H1 (cell line): ENCODE data around the gene CXXC5. TPM values are rescaled to one million over a fixed set of nuclear protein-coding genes. Genes with fewer than 3 reads are reported as not detected.

Source experiments
- CTCF ChIA-PET: fragments of 300-600 bp; sonication (Branson Sonifier 250); formaldehyde crosslinking; loops from one replicate; lab custom pipeline; 2021; ENCODE audit not compliant: partially characterized antibody; lab: Charles Lee
- POLR2A ChIA-PET: fragments of 300-600 bp; sonication (Branson Sonifier 250); formaldehyde crosslinking; loops from one replicate; lab custom pipeline; 2021; ENCODE audit warnings: inconsistent platforms; ENCODE audit not compliant: partially characterized antibody; lab: Charles Lee
- DNase-seq, 2 experiments: peaks; one replicate each; pipeline versions ENCODE4 v3.0.0 to v3.0.0-alpha.2; 2010 to 2022; ENCODE audit warnings: low spot score in 2 of 2, low read depth in 1 of 2, mixed read lengths in 1 of 2
- FAIRE-seq: peaks from 2 replicates; lab custom pipeline; 2011; peaks lifted over from hg19 to GRCh38; lab: Jason Lieb, UNC
- H2AFZ ChIP-seq: 2 replicates; pipeline ENCODE4 v1.8.1; 2012; ENCODE audit warnings: low read length, inconsistent platforms
- H2AK5ac ChIP-seq: 2 replicates; pipeline ENCODE4 v1.6.1; 2013; ENCODE audit warnings: low read depth, low read length
- H2BK120ac ChIP-seq: replicated peaks from 2 replicates; pipeline ENCODE3; 2013; ENCODE audit warnings: low read depth, low read length, inconsistent platforms
- H2BK12ac ChIP-seq: 2 replicates; pipeline ENCODE4 v1.6.1; 2013; ENCODE audit warnings: low read depth, low read length
- H2BK15ac ChIP-seq: 2 replicates; pipeline ENCODE4 v1.6.1; 2013; ENCODE audit warnings: low read length
- H2BK20ac ChIP-seq: 2 replicates; pipeline ENCODE4 v1.6.1; 2013; ENCODE audit warnings: low read length
- H2BK5ac ChIP-seq: 2 replicates; pipeline ENCODE4 v1.6.1; 2013; ENCODE audit warnings: low read depth, low read length
- H3K14ac ChIP-seq: 2 replicates; pipeline ENCODE4 v1.6.1; 2013; ENCODE audit warnings: inconsistent platforms; ENCODE audit not compliant: insufficient read length
- H3K18ac ChIP-seq: 2 replicates; pipeline ENCODE4 v1.6.1; 2013; ENCODE audit warnings: low read length; ENCODE audit errors: extremely low read depth
- H3K23ac ChIP-seq: 2 replicates; pipeline ENCODE4 v1.6.1; 2013; ENCODE audit warnings: inconsistent platforms; ENCODE audit not compliant: insufficient read length
- H3K23me2 ChIP-seq: 2 replicates; pipeline ENCODE4 v1.6.1; 2013; ENCODE audit warnings: low read depth, low read length
- H3K27ac ChIP-seq: 2 replicates; pipeline ENCODE4 v1.6.1; 2011; ENCODE audit warnings: low read depth, low read length, inconsistent platforms
- H3K27me3 ChIP-seq, 4 experiments: replicated peaks in 1 of 4; 1 replicate in 1 of 4; 2 replicates in 3 of 4; pipeline versions ENCODE4 v1.6.1 to v1.8.1; 2011 to 2013; ENCODE audit warnings: low read length in 3 of 4, mild to moderate bottlenecking in 3 of 4, inconsistent platforms in 2 of 4, mixed read lengths in 2 of 4, moderate library complexity in 1 of 4; ENCODE audit not compliant: control insufficient read depth in 3 of 4, insufficient read depth in 3 of 4; ENCODE audit errors: extremely low read depth in 1 of 4
- H3K36me3 ChIP-seq, 4 experiments: 2 replicates each; pipeline versions ENCODE4 v1.6.1 to v1.8.1; 2011 to 2013; ENCODE audit warnings: mild to moderate bottlenecking in 4 of 4, low read length in 3 of 4, moderate library complexity in 2 of 4, control low read depth in 1 of 4, inconsistent platforms in 1 of 4; ENCODE audit not compliant: insufficient read depth in 4 of 4, control insufficient read depth in 2 of 4
- H3K4ac ChIP-seq: replicated peaks from 2 replicates; pipeline ENCODE3; 2013; ENCODE audit warnings: low read length, low read depth, mixed read lengths, inconsistent platforms; ENCODE audit not compliant: insufficient read length
- H3K4me1 ChIP-seq, 4 experiments: replicated peaks in 1 of 4; 1 replicate in 1 of 4; 2 replicates in 3 of 4; pipeline versions ENCODE4 v1.6.1 to v1.8.1; 2011 to 2013; ENCODE audit warnings: low read length in 3 of 4, inconsistent platforms in 2 of 4, mixed read lengths in 1 of 4; ENCODE audit not compliant: insufficient read depth in 4 of 4, control insufficient read depth in 3 of 4
- H3K4me2 ChIP-seq, 2 experiments: 2 replicates each; pipeline versions ENCODE4 v1.6.1 to v1.8.1; 2011 to 2013; ENCODE audit warnings: low read depth in 2 of 2, low read length in 2 of 2, control low read depth in 1 of 2, inconsistent platforms in 1 of 2, mild to moderate bottlenecking in 1 of 2; ENCODE audit not compliant: insufficient read depth in 1 of 2
- H3K4me3 ChIP-seq, 4 experiments: fragments of 200-600, 300-600 bp in 1 of 4; sonication (generic), shearing (Covaris generic), sonication (Bioruptor Twin) in 1 of 4; 2 replicates each; pipeline versions ENCODE4 v1.5.1 to v1.8.1; 2011 to 2016; ENCODE audit warnings: low read length in 4 of 4, low read depth in 3 of 4, control low read depth in 2 of 4, inconsistent platforms in 2 of 4, mild to moderate bottlenecking in 2 of 4, mixed read lengths in 1 of 4, moderate library complexity in 1 of 4; ENCODE audit not compliant: insufficient read depth in 2 of 4; ENCODE audit errors: extremely low read depth in 1 of 4
- H3K56ac ChIP-seq: replicated peaks from 2 replicates; pipeline ENCODE3; 2013; ENCODE audit warnings: low read depth, mild to moderate bottlenecking, mixed read lengths, low read length, inconsistent platforms; ENCODE audit not compliant: insufficient read length
- H3K79me1 ChIP-seq: 2 replicates; pipeline ENCODE4 v1.6.1; 2013; ENCODE audit warnings: low read depth, low read length, control low read depth
- H3K79me2 ChIP-seq, 2 experiments: 2 replicates each; pipeline versions ENCODE4 v1.6.1 to v1.8.1; 2012 to 2013; ENCODE audit warnings: low read length in 2 of 2, mild to moderate bottlenecking in 2 of 2, inconsistent platforms in 1 of 2; ENCODE audit not compliant: insufficient read depth in 2 of 2, control insufficient read depth in 1 of 2
- H3K9ac ChIP-seq, 4 experiments: replicated peaks in 1 of 4; 1 replicate in 1 of 4; 2 replicates in 3 of 4; pipeline versions ENCODE4 v1.6.1 to v1.8.1; 2011 to 2013; ENCODE audit warnings: low read depth in 3 of 4, low read length in 3 of 4, control low read depth in 2 of 4, mild to moderate bottlenecking in 2 of 4, moderate library complexity in 2 of 4, inconsistent platforms in 1 of 4; ENCODE audit errors: extremely low read depth in 1 of 4
- H3K9me3 ChIP-seq, 2 experiments: 2 replicates each; pipeline versions ENCODE4 v1.6.1 to v1.8.1; 2012 to 2013; ENCODE audit warnings: mild to moderate bottlenecking in 2 of 2, moderate library complexity in 2 of 2, control low read depth in 1 of 2, inconsistent platforms in 1 of 2, low read depth in 1 of 2, low read length in 1 of 2, mixed read lengths in 1 of 2; ENCODE audit not compliant: insufficient read depth in 2 of 2
- H4K20me1 ChIP-seq, 2 experiments: replicated peaks in 1 of 2; 2 replicates each; pipeline versions ENCODE3 to v1.8.1; 2011 to 2013; ENCODE audit warnings: inconsistent platforms in 2 of 2, low read length in 2 of 2, mild to moderate bottlenecking in 1 of 2; ENCODE audit not compliant: insufficient read depth in 2 of 2, control insufficient read depth in 1 of 2
- H4K5ac ChIP-seq: 2 replicates; pipeline ENCODE4 v1.6.1; 2013; ENCODE audit warnings: low read length, low read depth, mixed read lengths, inconsistent platforms; ENCODE audit not compliant: insufficient read length
- H4K8ac ChIP-seq: 2 replicates; pipeline ENCODE4 v1.8.0; 2013; ENCODE audit warnings: mild to moderate bottlenecking, moderate library complexity, low read length, inconsistent platforms; ENCODE audit not compliant: insufficient read depth; ENCODE audit errors: extremely low read depth
- H4K91ac ChIP-seq: replicated peaks from 2 replicates; pipeline ENCODE3; 2013; ENCODE audit warnings: low read length, mixed read lengths, inconsistent platforms; ENCODE audit not compliant: insufficient read length
- RBBP5 ChIP-seq: IDR thresholded peaks from 2 replicates; pipeline ENCODE4 v1.7.1; 2012; ENCODE audit warnings: low read depth, mild to moderate bottlenecking, inconsistent platforms, low read length, moderate library complexity, borderline replicate concordance
- RNF2 ChIP-seq: fragments of 200-900, 300-1000 bp; sonication (generic); IDR thresholded peaks from 2 replicates; pipeline ENCODE4 v1.7.1; 2016; ENCODE audit warnings: borderline replicate concordance, low read depth, mild to moderate bottlenecking, antibody characterized with exemption, low read length; ENCODE audit not compliant: poor library complexity, severe bottlenecking; ENCODE audit errors: missing control alignments
- SAP30 ChIP-seq: fragments of 300-600 bp; sonication (generic); IDR thresholded peaks from 2 replicates; pipeline ENCODE4 v1.7.1; 2012; ENCODE audit warnings: low read length, moderate library complexity, mild to moderate bottlenecking, inconsistent platforms; ENCODE audit not compliant: insufficient read depth, insufficient replicate concordance
- SIN3A ChIP-seq, 2 experiments: IDR thresholded peaks in 1 of 2; conservative IDR thresholded peaks in 1 of 2; 2 replicates each; pipeline ENCODE4 v1.6.1; 2011 to 2012; ENCODE audit warnings: low read length in 2 of 2, improper control_type of control experiment in 1 of 2, low read depth in 1 of 2, mild to moderate bottlenecking in 1 of 2
- TAF1 ChIP-seq: IDR thresholded peaks from 2 replicates; pipeline ENCODE4 v1.6.1; 2011; ENCODE audit warnings: mild to moderate bottlenecking, low read depth, low read length
- TAF7 ChIP-seq: optimal IDR thresholded peaks from 2 replicates; pipeline ENCODE3; 2011; ENCODE audit warnings: low read depth, mild to moderate bottlenecking, inconsistent platforms, low read length, moderate library complexity, borderline replicate concordance
- TBP ChIP-seq: IDR thresholded peaks from 2 replicates; pipeline ENCODE4 v1.6.1; 2011; ENCODE audit warnings: low read depth, low read length, improper control_type of control experiment
- YY1 ChIP-seq: IDR thresholded peaks from 2 replicates; pipeline ENCODE4 v1.6.1; 2011; ENCODE audit warnings: low read depth, mild to moderate bottlenecking, low read length
- WGBS, 2 experiments: shearing (Covaris generic) in 1 of 2; methylation state at CpG; one replicate each; pipeline versions ENCODE4 v1.1.6 to v1.1.7; 2013 to 2015; ENCODE audit warnings: low lambda C conversion rate in 2 of 2, mixed read lengths in 2 of 2, inconsistent platforms in 1 of 2, low coverage in 1 of 2, missing lambda C conversion rate in 1 of 2; ENCODE audit not compliant: insufficient replicate concordance in 2 of 2, insufficient coverage in 1 of 2, insufficient read length in 1 of 2; ENCODE audit errors: extremely low coverage in 1 of 2, missing lambda C conversion rate in 1 of 2; 5-methylcytosine and 5-hydroxymethylcytosine counted together
- polyA plus RNA-seq, 7 experiments: library from polyadenylated mRNA; depleted of rRNA in 3 of 7; stranded (reverse) in 5 of 7; unstranded in 2 of 7; fragments of >200 nt in 5 of 7; fragments of 200-250 nt in 2 of 7; gene quantifications; 1 replicate in 5 of 7; 2 replicates in 1 of 7; 4 replicates in 1 of 7; pipeline versions ENCODE4 v1.2.1 to v1.2.3, GENCODE V29; 2011 to 2013; ENCODE audit warnings: missing spikeins in 2 of 7, mixed read lengths in 2 of 7
- total RNA-seq: library from RNA; stranded (reverse); fragmentation: NEBNext Ultra II Directional; extraction: Animal tissue kit (Norgen Biotek cat#: 25700); gene quantifications from 2 replicates; pipeline ENCODE4 v1.2.1, GENCODE V29; 2021

Gene CXXC5
- total and polyA plus RNA-seq, 2 of the 8 experiments (the other 6 are each of a cell fraction or from before 2014, with no cell fraction given): 61.4 to 74.0 TPM

DNA sequence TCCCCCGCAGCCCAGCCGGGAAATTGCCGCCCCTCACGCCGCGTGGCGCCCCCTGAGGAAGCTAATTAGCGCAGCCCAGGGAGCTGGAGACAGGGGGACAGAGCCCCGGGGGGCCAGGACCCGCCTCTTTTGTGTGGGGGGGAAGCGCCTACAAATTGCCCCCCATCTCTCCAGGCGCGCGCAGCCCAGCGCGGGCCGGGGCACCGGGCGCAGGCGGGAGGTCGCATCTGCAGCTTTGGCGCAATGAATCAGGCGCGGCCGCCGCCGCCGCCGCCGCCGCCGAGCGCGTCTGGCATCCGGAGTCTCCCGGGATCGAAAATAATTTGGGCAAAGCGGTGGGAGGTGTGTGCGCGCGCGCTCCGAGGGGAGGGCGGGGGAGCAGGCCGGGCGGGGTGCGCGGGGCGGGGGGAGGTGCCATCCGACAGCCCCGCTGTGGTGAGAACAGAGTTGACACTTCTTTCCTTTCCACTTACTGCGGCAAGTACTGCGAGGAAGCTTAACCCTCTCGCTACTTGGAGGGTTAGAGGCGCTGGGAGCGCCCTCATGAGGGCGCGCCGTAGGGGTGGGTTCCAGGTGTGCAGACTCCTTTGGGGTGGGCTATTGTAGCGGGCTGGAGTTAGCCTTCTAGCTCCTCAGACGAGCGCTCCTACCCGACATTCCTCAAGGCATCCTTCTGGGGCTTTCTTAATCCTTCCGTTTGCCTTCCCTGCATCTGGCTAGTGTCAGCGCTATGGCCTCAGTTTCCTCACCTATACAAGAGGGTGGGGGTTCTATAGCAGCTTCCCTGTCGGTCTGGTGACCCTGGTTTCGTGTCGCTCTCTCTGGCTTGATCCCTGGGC, 63.1 kb downstream of the CXXC5 start:
- ChIA-PET POLR2A (interaction anchor here (0.7 to 7.7 kb wide), 27 partner anchors 12 to 212 kb away, joined by 3 to 136 read pairs (median 6); partner anchors contain the start of gene CXXC5), CTCF (interaction anchor here (0.6 to 8.4 kb wide), 35 partner anchors 9 to 418 kb away, joined by 3 to 141 read pairs (median 5); partner anchors contain the start of gene CXXC5)
- no peak overlapping the region for H3K23ac ChIP-seq
- H3K18ac ChIP-seq: peak overlapping the region; percentile 75
- H3K4ac ChIP-seq: no peak overlapping the region
- peak overlapping the region; percentile 90 for H4K91ac ChIP-seq
- peak in 1 of 2 experiments; percentile 82 for DNase-seq
- peak overlapping the region; percentile 77 for H4K8ac ChIP-seq
- no peaks in the 10 kb centered on the region; a peak in 1 of 4 replicates for H3K79me2 ChIP-seq
- H3K14ac ChIP-seq: no peak overlapping the region
- H3K9ac ChIP-seq: peak overlapping the region in 2 of 4 experiments; percentile 72 to 78; a peak in 2 of 7 replicates
- peak overlapping the region; percentile 50; the same call in 1 of the 2 replicates for H2BK15ac ChIP-seq
- H3K4me2 ChIP-seq: peak overlapping the region; percentile 83 to 98
- no peaks in the 10 kb centered on the region for H4K20me1 ChIP-seq
- peaks cover 0 to 11% (median 9%) of the 10 kb centered on the region in 4 experiments; a peak in 4 of 7 replicates for H3K27me3 ChIP-seq
- H3K56ac ChIP-seq: no peak overlapping the region
- H3K4me1 ChIP-seq: peaks cover 13 to 34% (median 24%) of the 10 kb centered on the region in 4 experiments
- no peak overlapping the region for H2AK5ac ChIP-seq
- 0 out of 2 replicates have a peak overlapping the region, but pooled peaks have one; percentile 14 for H3K27ac ChIP-seq
- H3K9me3 ChIP-seq: no peaks in the 10 kb centered on the region
- H2BK20ac ChIP-seq: peak overlapping the region; percentile 37; the same call in 1 of the 2 replicates
- no peaks in the 10 kb centered on the region for H3K36me3 ChIP-seq
- H3K4me3 ChIP-seq: peak overlapping the region; percentile 40 to 79 (median 54)
- H3K79me1 ChIP-seq: no peaks in the 10 kb centered on the region
- peak overlapping the region; percentile 18; the same call in 1 of the 2 replicates for H2BK12ac ChIP-seq
- peak overlapping the region; percentile 28; the same call in 1 of the 2 replicates for H2BK5ac ChIP-seq
- H2BK120ac ChIP-seq: peak overlapping the region; percentile 91
- WGBS, 2 experiments: 4% methylated on average over 24 of the region's 68 CpGs; no CpG with 5 or more reads in 1 of the 2 experiments
- no peak overlapping the region for H2AFZ ChIP-seq
- no peak for FAIRE-seq
- H4K5ac ChIP-seq: peak overlapping the region; percentile 2
- H3K23me2 ChIP-seq: peaks cover 20% of the 10 kb centered on the region
- no peak for TF ChIP-seq YY1
- peak in 1 of 2 experiments; percentile 14; a peak in 1 of 4 replicates for TF ChIP-seq SIN3A (conservative IDR thresholded peaks at IDR 0.05 in 1 of 2, IDR thresholded peaks at IDR 0.05 in 1 of 2; ENCODE audit: low read depth in 1 of 2, low read length in 2 of 2)
- TF ChIP-seq TAF1: peak; percentile 48
- TF ChIP-seq TBP: 0 out of 2 replicates have a peak, but pooled peaks have one; percentile 16
- no peak for TF ChIP-seq SAP30
- TF ChIP-seq RBBP5: peak; percentile 85; the same call in 1 of the 2 replicates
- peak; percentile 72 for TF ChIP-seq TAF7
- TF ChIP-seq RNF2: no peak
